ENCODE data around the gene GNMT.

The GNMT gene

DNA sequence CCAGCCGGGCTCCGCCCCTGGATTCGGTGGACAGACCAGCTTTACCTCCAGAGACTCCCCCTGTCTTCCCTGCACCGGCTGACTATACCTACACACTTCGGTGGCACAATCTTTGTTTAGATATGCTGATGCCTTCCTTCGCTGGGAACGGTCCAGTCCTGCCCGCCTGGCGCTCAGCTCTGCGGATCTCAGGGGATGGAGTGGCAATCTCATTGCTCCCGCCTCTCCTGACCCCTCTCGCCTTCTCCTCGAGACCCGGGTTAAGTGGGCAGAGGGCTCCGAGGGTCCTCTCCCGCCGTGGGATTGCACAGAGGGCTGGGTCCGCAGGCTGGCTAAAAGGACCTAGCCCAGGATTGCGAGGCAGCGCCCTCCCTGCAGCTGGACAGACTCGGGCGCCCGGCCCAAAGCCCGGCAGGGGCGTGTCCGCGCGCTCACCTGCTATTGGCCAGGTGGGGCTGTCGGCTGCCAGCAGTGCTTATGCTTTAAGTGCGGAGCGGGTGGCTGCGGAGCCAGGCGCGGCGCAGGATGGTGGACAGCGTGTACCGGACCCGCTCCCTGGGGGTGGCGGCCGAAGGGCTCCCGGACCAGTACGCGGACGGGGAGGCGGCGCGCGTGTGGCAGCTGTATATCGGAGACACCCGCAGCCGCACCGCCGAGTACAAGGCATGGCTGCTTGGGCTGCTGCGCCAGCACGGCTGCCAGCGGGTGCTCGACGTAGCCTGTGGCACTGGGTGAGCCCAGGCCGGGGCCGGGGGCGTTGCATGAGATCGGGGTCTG lies at the start of gene GNMT:
TSS of gene GNMT (plus strand) at position 512 of the 777 bp plus-strand sequence. CDS start at position 526, 14 bp downstream.
- Histone ChIP-seq H3K4me1 (ENCODE audit: low read length) (no peaks in the 10 kb centered on the region), H3K27me3 (ENCODE audit: low read depth, low read length) (no peaks in the 10 kb centered on the region), H3K9me3 (ENCODE audit: insufficient read depth, low read length) (no peaks in the 10 kb centered on the region), H3K27ac (ENCODE audit: low read length) (no peak within 1 kb of the TSS), H4K20me1 (ENCODE audit: insufficient read depth, low read length) (no peaks in the 10 kb centered on the region), H3K79me2 (ENCODE audit: low read length) (no peaks in the 10 kb centered on the region), H3K4me2 (ENCODE audit: low read length) (no peak within 1 kb of the TSS), H2AFZ (ENCODE audit: low read depth, low read length) (no peak within 1 kb of the TSS), H3K4me3 (ENCODE audit: low read length) (no peak within 1 kb of the TSS), H3K36me3 (replicated peaks; ENCODE audit: low read depth, low read length) (no peaks in the 10 kb centered on the region), H3K9ac (ENCODE audit: low read length) (no peak within 1 kb of the TSS)
- no peak for TF ChIP-seq EZH2phosphoT487 (IDR thresholded peaks at IDR 0.05; ENCODE audit: low read depth)
- TF ChIP-seq, protein P1, sequence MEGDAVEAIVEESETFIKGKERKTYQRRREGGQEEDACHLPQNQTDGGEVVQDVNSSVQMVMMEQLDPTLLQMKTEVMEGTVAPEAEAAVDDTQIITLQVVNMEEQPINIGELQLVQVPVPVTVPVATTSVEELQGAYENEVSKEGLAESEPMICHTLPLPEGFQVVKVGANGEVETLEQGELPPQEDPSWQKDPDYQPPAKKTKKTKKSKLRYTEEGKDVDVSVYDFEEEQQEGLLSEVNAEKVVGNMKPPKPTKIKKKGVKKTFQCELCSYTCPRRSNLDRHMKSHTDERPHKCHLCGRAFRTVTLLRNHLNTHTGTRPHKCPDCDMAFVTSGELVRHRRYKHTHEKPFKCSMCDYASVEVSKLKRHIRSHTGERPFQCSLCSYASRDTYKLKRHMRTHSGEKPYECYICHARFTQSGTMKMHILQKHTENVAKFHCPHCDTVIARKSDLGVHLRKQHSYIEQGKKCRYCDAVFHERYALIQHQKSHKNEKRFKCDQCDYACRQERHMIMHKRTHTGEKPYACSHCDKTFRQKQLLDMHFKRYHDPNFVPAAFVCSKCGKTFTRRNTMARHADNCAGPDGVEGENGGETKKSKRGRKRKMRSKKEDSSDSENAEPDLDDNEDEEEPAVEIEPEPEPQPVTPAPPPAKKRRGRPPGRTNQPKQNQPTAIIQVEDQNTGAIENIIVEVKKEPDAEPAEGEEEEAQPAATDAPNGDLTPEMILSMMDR (IDR thresholded peaks at IDR 0.05; ENCODE audit: low read depth, low read length) = no peak

DNA sequence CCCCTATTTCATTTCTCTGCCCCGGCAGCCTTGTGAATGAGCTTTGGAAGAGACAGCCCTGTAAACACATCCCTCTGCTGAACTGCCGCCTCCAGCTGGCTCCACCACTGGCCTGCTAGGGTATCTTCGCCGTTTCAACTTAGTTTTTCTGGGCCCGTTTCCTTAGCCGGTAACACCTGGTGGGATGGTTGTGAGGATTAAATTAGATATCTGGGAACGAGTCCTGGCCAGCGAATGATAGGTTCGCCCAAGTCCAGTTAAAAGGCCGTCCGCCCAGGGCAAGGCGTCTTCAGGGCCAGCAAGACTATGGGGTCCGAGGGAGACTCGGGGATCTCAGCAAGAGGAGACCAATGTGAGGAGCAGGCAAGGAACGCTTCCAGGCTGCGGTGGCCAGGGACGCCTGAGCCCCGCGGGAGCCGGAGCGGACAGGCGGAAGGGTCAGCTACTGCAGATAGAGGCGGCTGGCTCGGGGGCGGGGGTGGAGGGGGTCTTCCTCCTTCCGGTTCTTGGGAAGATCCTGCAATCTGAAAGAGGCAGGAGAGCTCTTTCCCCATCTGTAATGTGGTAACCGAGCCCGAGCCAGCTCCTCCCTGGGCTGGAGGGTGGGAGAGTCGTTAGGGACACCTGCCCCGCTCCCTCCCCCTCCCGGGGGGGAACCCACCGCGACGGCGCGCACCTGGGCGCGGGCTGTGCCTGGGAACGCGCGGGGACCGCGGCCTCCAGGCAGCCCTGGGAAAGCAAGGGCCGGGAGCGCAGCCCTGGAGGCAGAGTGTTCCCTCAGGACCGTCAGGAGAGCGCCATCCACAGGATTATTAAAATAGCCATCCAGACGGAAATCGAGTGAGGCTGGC lies 49.2 kb upstream of the GNMT start:
- no peak overlapping the region for H3K4me3 ChIP-seq (ENCODE audit: low read length)

DNA sequence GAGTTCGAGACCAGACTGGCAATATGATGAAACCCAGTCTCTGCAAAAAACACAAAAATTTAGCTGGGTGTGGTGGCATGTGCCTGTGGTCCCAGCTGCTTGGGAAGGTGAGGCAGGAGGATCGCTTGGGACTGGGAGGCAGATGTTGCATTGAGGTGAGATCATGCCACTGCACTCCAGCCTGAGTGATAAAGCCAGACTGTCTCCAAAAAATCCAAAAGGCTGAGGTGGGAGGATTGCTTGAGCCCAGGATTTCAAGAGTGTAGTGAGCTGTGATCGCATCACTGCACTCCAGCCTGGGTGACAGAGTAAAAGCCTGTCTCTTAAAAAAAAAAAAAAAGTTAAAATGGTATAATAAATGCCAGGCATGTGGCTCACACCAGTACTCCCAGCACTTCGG lies 46.0 kb upstream of the GNMT start:
- no peak overlapping the region for H3K27ac ChIP-seq (ENCODE audit: low read length)
- no peaks in the 10 kb centered on the region for H3K9me3 ChIP-seq (ENCODE audit: insufficient read depth, low read length)
- peaks cover 8% of the 10 kb centered on the region; the same call in 1 of the 2 replicates for H3K4me1 ChIP-seq (ENCODE audit: low read length)
- TF ChIP-seq, protein P1 (IDR thresholded peaks at IDR 0.05; ENCODE audit: low read depth, low read length) = no peak
- no peak for TF ChIP-seq EZH2phosphoT487 (IDR thresholded peaks at IDR 0.05; ENCODE audit: low read depth)
- H3K4me2 ChIP-seq (ENCODE audit: low read length) = no peak overlapping the region
- no peaks in the 10 kb centered on the region for H4K20me1 ChIP-seq (ENCODE audit: insufficient read depth, low read length)
- H3K27me3 ChIP-seq (ENCODE audit: low read depth, low read length) = no peaks in the 10 kb centered on the region
- H2AFZ ChIP-seq (ENCODE audit: low read depth, low read length) = no peak overlapping the region
- H3K79me2 ChIP-seq (ENCODE audit: low read length) = no peaks in the 10 kb centered on the region
- no peak overlapping the region for H3K9ac ChIP-seq (ENCODE audit: low read length)
- H3K4me3 ChIP-seq (ENCODE audit: low read length) = no peak overlapping the region
- H3K36me3 ChIP-seq (replicated peaks; ENCODE audit: low read depth, low read length) = no peaks in the 10 kb centered on the region

More for the DNA sequence above, 49.2 kb upstream of the GNMT start:
- H3K4me1 ChIP-seq (ENCODE audit: low read length) = peaks cover 8% of the 10 kb centered on the region; the same call in 1 of the 2 replicates
- H3K79me2 ChIP-seq (ENCODE audit: low read length) = no peaks in the 10 kb centered on the region
- H3K9me3 ChIP-seq (ENCODE audit: insufficient read depth, low read length) = no peaks in the 10 kb centered on the region
- no peaks in the 10 kb centered on the region for H4K20me1 ChIP-seq (ENCODE audit: insufficient read depth, low read length)
- no peak overlapping the region for H3K27ac ChIP-seq (ENCODE audit: low read length)
- H2AFZ ChIP-seq (ENCODE audit: low read depth, low read length) = no peak overlapping the region
- no peaks in the 10 kb centered on the region for H3K36me3 ChIP-seq (replicated peaks; ENCODE audit: low read depth, low read length)
- no peak overlapping the region for H3K4me2 ChIP-seq (ENCODE audit: low read length)
- no peak overlapping the region for H3K9ac ChIP-seq (ENCODE audit: low read length)
- peaks cover 3% of the 10 kb centered on the region; the same call in 1 of the 2 replicates for H3K27me3 ChIP-seq (ENCODE audit: low read depth, low read length)
- TF ChIP-seq, protein P1 (IDR thresholded peaks at IDR 0.05; ENCODE audit: low read depth, low read length) = no peak
- no peak for TF ChIP-seq EZH2phosphoT487 (IDR thresholded peaks at IDR 0.05; ENCODE audit: low read depth)

DNA sequence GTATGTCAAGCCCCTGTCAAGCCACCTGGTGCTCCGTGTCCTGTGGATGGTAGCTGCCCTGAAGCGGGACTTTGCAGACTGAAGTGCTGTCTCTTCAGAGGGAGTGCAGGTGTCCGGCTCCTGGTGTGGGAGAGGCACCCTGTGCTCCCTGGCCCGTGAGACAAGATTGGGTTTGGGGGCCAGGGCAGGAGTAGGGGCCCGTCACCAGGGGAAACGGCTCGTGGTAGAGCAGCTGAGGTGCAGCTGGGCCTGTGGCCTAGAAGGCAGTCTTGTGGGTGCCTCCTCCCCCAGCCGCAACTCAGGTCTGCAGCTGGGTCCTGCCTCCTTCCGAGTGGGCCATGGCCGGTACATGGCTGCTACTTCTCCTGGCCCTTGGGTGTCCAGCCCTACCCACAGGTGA lies 44.8 kb upstream of the GNMT start, which contains the start of gene PTCRA:
TSS of gene PTCRA (plus strand) at position 322 of the 400 bp plus-strand sequence. CDS start at position 339, 17 bp downstream.
- Histone ChIP-seq H3K4me3 (ENCODE audit: low read length) (no peak within 1 kb of the TSS), H3K79me2 (ENCODE audit: low read length) (no peaks in the 10 kb centered on the region), H3K36me3 (replicated peaks; ENCODE audit: low read depth, low read length) (no peaks in the 10 kb centered on the region), H3K27me3 (ENCODE audit: low read depth, low read length) (no peaks in the 10 kb centered on the region), H3K27ac (ENCODE audit: low read length) (no peak within 1 kb of the TSS), H2AFZ (ENCODE audit: low read depth, low read length) (peak within 1 kb of the TSS; percentile 87), H3K9ac (ENCODE audit: low read length) (no peak within 1 kb of the TSS), H3K4me2 (ENCODE audit: low read length) (peak within 1 kb of the TSS; percentile 11; the same call in 1 of the 2 replicates), H4K20me1 (ENCODE audit: insufficient read depth, low read length) (no peaks in the 10 kb centered on the region), H3K4me1 (ENCODE audit: low read length) (peaks cover 8% of the 10 kb centered on the region; the same call in 1 of the 2 replicates), H3K9me3 (ENCODE audit: insufficient read depth, low read length) (no peaks in the 10 kb centered on the region)
- TF ChIP-seq, protein P1 (IDR thresholded peaks at IDR 0.05; ENCODE audit: low read depth, low read length) = no peak
- TF ChIP-seq EZH2phosphoT487 (IDR thresholded peaks at IDR 0.05; ENCODE audit: low read depth) = no peak
